ENCODE measurements around the gene PRTN3. TPM values are rescaled to one million over a fixed set of nuclear protein-coding genes. Genes with fewer than 3 reads are reported as not detected.

Gene PRTN3
- total RNA-seq, 1 donor from 2014 or later = not detected

GRCh38 chr19:879711-880438, 39.1 kb downstream of the PRTN3 start:
- Histone ChIP-seq H3K4me1 (no peaks in the 10 kb centered on the region), H3K79me2 (ENCODE audit: low read depth) (no peaks in the 10 kb centered on the region), H4K20me1 (ENCODE audit: low read depth) (peaks cover 10% of the 10 kb centered on the region), H3K36me3 (no peaks in the 10 kb centered on the region), H3K9ac (no peak overlapping the region), H3K9me3 (ENCODE audit: low read depth) (no peaks in the 10 kb centered on the region), H3K4me2 (no peak overlapping the region), H3K27ac (no peak overlapping the region), H3K27me3 (no peaks in the 10 kb centered on the region), H3K4me3 (no peak overlapping the region), H2AFZ (replicated peaks) (no peak overlapping the region), H3F3A (ENCODE audit: low read depth) (no peaks in the 10 kb centered on the region)
- Mint-ChIP-seq H3K27me3 (ENCODE audit: insufficient read depth, low read depth) (peaks cover 7% of the 10 kb centered on the region), H3K9me3 (no peaks in the 10 kb centered on the region), H3K36me3 (peaks cover 22% of the 10 kb centered on the region), H3K27ac (no peak overlapping the region), H3K4me3 (no peak overlapping the region), H3K4me1 (peaks cover 2% of the 10 kb centered on the region)
- no peak for DNase-seq (ENCODE audit: low spot score)
- TF ChIP-seq EZH2 (IDR thresholded peaks at IDR 0.05) (no peak), EZH2phosphoT487 (IDR thresholded peaks at IDR 0.05) (no peak), CTCF (IDR thresholded peaks at IDR 0.05) (no peak)

- DNase-seq (ENCODE audit: low spot score) = no peak
- Mint-ChIP-seq H3K4me3 (no peak overlapping the region), H3K27me3 (ENCODE audit: insufficient read depth, low read depth) (peaks cover 7% of the 10 kb centered on the region), H3K36me3 (peaks cover 17% of the 10 kb centered on the region), H3K27ac (no peak overlapping the region), H3K9me3 (no peaks in the 10 kb centered on the region), H3K4me1 (peaks cover 2% of the 10 kb centered on the region)
- H3K27ac ChIP-seq = no peak overlapping the region
- H3K79me2 ChIP-seq (ENCODE audit: low read depth) = no peaks in the 10 kb centered on the region
- no peak overlapping the region for H3K9ac ChIP-seq
- H3K9me3 ChIP-seq (ENCODE audit: low read depth) = no peaks in the 10 kb centered on the region
- no peak overlapping the region for H3K4me2 ChIP-seq
- no peaks in the 10 kb centered on the region for H3F3A ChIP-seq (ENCODE audit: low read depth)
- no peaks in the 10 kb centered on the region for H3K36me3 ChIP-seq
- H4K20me1 ChIP-seq (ENCODE audit: low read depth) = peaks cover 10% of the 10 kb centered on the region
- H2AFZ ChIP-seq (replicated peaks) = no peak overlapping the region
- H3K4me1 ChIP-seq = no peaks in the 10 kb centered on the region
- H3K27me3 ChIP-seq = no peaks in the 10 kb centered on the region
- no peak for TF ChIP-seq EZH2 (IDR thresholded peaks at IDR 0.05)
- no peak for TF ChIP-seq CTCF (IDR thresholded peaks at IDR 0.05)
- TF ChIP-seq EZH2phosphoT487 (IDR thresholded peaks at IDR 0.05) = no peak
- H3K4me3 ChIP-seq = no peak overlapping the region
Measured at GRCh38 chr19:881385-882071, 40.7 kb downstream of the PRTN3 start.

- Histone ChIP-seq H2AFZ (replicated peaks) (no peak overlapping the region), H3K9me3 (ENCODE audit: low read depth) (no peaks in the 10 kb centered on the region), H4K20me1 (ENCODE audit: low read depth) (peaks cover 10% of the 10 kb centered on the region), H3K79me2 (ENCODE audit: low read depth) (no peaks in the 10 kb centered on the region), H3K27me3 (no peaks in the 10 kb centered on the region), H3K4me3 (no peak overlapping the region), H3F3A (ENCODE audit: low read depth) (no peaks in the 10 kb centered on the region), H3K36me3 (no peaks in the 10 kb centered on the region), H3K4me2 (no peak overlapping the region), H3K27ac (no peak overlapping the region), H3K4me1 (no peaks in the 10 kb centered on the region), H3K9ac (no peak overlapping the region)
- no peak overlapping the region for H3K27ac Mint-ChIP-seq
- no peak for TF ChIP-seq CTCF (IDR thresholded peaks at IDR 0.05)
- TF ChIP-seq EZH2phosphoT487 (IDR thresholded peaks at IDR 0.05) = no peak
- no peak for TF ChIP-seq EZH2 (IDR thresholded peaks at IDR 0.05)
- H3K4me1 Mint-ChIP-seq = peaks cover 5% of the 10 kb centered on the region
- no peaks in the 10 kb centered on the region for H3K9me3 Mint-ChIP-seq
- no peak for DNase-seq (ENCODE audit: low spot score)
- peaks cover 20% of the 10 kb centered on the region for H3K36me3 Mint-ChIP-seq
- H3K27me3 Mint-ChIP-seq (ENCODE audit: insufficient read depth, low read depth) = peaks cover 8% of the 10 kb centered on the region
- H3K4me3 Mint-ChIP-seq = no peak overlapping the region
Measured at GRCh38 chr19:882871-883497, 42.2 kb downstream of the PRTN3 start.

Data from neural progenitor cell (in vitro differentiated cells).